ENCODE measurements around the gene ANKRD11. TPM values are rescaled to one million over a fixed set of nuclear protein-coding genes. Genes with fewer than 3 reads are reported as not detected.
"Not testable (repeated sequence)": the region's sequence is repeated elsewhere in the genome, so short reads cannot be mapped to it uniquely, and the experiment has no call there.

ANKRD11 gene
- polyA plus RNA-seq, 4 donors, result 82.9 to 111 (median 91.2) TPM

DNA sequence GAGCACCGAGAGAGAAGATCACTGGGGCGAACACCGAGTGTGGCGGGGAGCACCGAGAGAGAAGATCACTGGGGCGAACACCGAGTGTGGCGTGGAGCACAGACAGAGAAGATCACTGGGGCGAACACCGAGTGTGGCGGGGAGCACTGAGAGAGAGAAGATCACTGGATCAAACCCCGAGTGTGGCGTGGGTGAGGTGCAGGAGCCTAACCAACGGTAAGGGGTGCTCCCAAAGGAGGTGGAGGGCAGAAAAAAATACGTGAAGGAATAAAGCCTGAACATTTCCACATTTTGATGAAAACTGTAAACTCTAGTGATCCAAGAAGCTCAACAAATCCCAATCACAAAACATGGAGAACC is 100.2 kb downstream of the ANKRD11 start:
- not testable (repeated sequence) for DNase-seq (ENCODE audit: low read depth in 4 of 4, low spot score in 3 of 4)

DNA sequence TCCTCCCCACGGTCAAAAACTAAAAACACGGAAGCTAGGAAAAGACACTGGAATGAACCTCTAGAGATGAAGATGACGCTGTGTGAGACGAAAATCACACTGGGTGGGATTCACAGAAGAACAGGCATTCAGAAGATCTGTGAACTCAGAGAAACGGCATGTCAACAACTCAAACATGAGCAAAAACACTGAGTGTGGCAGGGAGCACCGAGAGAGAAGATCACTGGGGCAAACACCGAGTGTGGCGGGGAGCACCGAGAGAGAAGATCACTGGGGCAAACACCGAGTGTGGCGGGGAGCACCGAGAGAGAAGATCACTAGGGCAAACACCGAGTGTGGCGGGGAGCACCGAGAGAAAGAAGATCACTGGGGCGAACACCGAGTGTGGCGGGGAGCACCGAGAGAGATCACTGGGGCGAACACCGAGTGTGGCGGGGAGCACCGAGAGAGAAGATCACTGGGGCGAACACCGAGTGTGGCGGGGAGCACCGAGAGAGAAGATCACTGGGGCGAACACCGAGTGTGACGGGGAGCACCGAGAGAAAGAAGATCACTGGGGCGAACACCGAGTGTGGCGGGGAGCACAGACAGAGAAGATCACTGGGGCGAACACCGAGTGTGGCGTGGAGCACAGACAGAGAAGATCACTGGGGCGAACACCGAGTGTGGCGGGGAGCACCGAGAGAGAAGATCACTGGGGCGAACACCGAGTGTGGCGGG is 100.7 kb downstream of the ANKRD11 start:
- DNase-seq (ENCODE audit: low read depth in 4 of 4, low spot score in 3 of 4), result not testable (repeated sequence)

DNA sequence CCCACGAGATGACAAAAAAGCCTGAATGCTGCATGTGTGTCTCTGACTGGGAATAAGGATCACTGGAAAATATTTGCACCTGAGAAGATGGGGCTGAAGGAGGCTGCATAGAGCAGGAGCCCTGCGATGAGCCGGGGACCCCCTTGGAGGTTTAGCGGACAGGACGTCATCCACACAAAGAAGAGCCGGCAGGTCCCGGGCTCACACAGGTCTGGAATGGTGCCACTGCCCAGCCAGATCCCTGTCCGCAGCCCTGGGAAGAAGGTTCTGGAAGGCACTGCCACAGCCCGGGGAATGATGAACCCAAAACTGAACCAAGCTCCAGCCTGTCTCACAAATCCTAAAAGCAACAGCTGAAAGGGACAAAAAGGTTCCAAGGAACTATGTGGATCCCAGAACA is 101.8 kb downstream of the ANKRD11 start:
- no peak for DNase-seq (ENCODE audit: low read depth in 4 of 4, low spot score in 3 of 4)

- no peak for DNase-seq (ENCODE audit: low read depth in 4 of 4, low spot score in 3 of 4)
These were observed 103.8 kb downstream of the ANKRD11 start for GRCh38 chr16:89386306-89387185.

- no peak for DNase-seq (ENCODE audit: low read depth in 4 of 4, low spot score in 3 of 4)
These were observed 104.6 kb downstream of the ANKRD11 start for GRCh38 chr16:89385712-89386111.

DNA sequence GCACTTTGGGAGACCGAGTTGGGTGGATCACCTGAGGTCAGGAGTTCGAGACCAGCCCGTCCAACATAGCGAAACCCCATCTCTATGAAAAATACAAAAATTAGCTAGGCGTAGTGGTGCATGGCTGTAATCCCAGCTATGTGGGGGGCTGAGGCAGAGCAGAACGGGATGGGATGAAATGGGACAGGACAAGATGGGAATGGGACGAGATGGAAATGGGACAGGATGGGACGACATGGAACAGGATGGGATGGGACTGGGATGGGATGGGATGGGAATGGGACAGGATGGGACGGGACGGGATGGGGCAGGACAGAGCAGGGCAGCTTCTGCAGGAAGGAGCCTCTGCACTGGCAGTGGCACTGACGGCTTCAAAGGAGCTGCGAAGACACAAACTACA is 106.1 kb downstream of the ANKRD11 start:
- DNase-seq (ENCODE audit: low read depth in 4 of 4, low spot score in 3 of 4), result no peak

GRCh38 chr16:89383095-89384003 is 107.0 kb downstream of the ANKRD11 start:
- DNase-seq (ENCODE audit: low read depth in 4 of 4, low spot score in 3 of 4), result no peak

GRCh38 chr16:89382555-89382954 is 107.8 kb downstream of the ANKRD11 start:
- not testable (repeated sequence) for DNase-seq (ENCODE audit: low read depth in 4 of 4, low spot score in 3 of 4)

DNA sequence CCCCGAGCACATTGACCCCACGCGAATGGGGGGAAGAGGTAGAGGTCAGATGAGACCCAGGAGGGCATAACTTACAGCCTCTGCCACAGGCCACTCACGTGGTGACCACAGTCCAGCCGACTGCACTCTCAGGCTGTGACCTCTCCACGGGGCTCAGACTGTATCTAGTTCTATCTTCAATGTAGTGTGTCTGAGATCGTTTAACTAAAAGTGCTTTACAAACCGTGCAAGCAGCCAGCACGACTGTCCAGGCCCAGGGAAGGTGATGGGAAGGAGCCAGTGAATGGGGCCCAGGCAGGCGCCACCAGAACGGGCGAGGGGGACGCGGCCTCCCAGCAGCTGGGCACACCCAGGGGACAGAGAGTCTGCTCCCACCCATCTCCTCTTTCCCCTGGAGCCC is 108.6 kb downstream of the ANKRD11 start:
- no peak for DNase-seq (ENCODE audit: low read depth in 4 of 4, low spot score in 3 of 4)

GRCh38 chr16:89380681-89381080 is 109.7 kb downstream of the ANKRD11 start:
- no peak for DNase-seq (ENCODE audit: low read depth in 4 of 4, low spot score in 3 of 4)

GRCh38 chr16:89378947-89379771 is 111.2 kb downstream of the ANKRD11 start:
- no peak for DNase-seq (ENCODE audit: low read depth in 4 of 4, low spot score in 3 of 4)

DNA sequence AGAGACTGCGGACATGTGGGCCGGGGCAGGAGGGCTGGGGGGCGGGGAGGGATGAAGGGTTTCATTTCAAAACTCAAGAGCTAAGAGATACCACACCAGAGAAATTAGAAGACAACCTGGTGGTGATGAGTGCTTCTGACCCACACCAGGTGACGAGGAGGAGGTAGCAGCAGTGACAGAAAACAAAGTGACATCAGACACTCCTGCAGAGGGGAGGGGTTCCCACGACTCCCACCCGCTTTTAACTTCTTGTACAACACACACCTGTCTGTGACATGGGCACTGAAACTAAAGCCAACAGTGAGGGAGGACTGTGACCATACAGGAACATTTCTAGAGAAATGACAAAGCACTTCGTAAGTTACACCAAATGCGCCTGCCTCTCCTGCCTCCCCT is 112.9 kb downstream of the ANKRD11 start:
- no peak for DNase-seq (ENCODE audit: low read depth in 4 of 4, low spot score in 3 of 4)

GRCh38 chr16:89376812-89377452 is 113.4 kb downstream of the ANKRD11 start:
- no peak for DNase-seq (ENCODE audit: low read depth in 4 of 4, low spot score in 3 of 4)

GRCh38 chr16:89375686-89376085 is 114.7 kb downstream of the ANKRD11 start:
- no peak for DNase-seq (ENCODE audit: low read depth in 4 of 4, low spot score in 3 of 4)

GRCh38 chr16:89375021-89375420 is 115.3 kb downstream of the ANKRD11 start:
- DNase-seq (ENCODE audit: low read depth in 4 of 4, low spot score in 3 of 4), result no peak

DNA sequence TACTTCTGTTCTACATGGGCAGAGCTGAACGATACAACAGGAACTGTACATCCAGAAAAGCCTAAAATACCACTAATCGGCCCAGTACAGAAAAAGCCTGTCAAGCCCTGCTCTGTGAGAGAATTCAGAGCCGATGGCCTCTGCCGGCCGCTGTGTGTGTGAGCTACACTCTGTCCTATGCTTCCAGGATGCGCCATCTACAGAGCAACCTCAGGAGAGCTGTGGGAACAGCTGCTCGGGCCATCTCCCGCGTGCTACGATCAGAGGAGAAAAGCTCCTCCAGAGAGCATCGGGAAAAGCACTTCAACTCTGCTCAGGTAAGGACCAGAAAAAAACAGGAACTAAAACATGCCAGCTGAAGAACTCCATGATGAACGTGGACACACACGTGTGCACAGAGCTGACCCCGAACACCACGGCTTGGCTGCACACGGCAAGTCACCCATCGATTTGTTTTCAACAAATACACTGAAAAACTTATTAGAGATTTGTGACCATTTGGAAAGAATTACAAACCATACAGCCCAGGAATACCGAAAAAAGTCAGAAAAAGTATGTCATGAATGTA is 115.9 kb downstream of the ANKRD11 start:
- DNase-seq (ENCODE audit: low read depth in 4 of 4, low spot score in 3 of 4), result no peak

- no peak for DNase-seq (ENCODE audit: low read depth in 4 of 4, low spot score in 3 of 4)
These were observed 116.8 kb downstream of the ANKRD11 start for GRCh38 chr16:89373355-89374110.

- no peak for DNase-seq (ENCODE audit: low read depth in 4 of 4, low spot score in 3 of 4)
These were observed 118.3 kb downstream of the ANKRD11 start for GRCh38 chr16:89371968-89372634.

Data from left renal pelvis (tissue), 4 donors.